H9 (cell line): ENCODE data around the gene APOL1. TPM values are rescaled to one million over a fixed set of nuclear protein-coding genes. Genes with fewer than 3 reads are reported as not detected.
"Not testable (repeated sequence)": the region's sequence is repeated elsewhere in the genome, so short reads cannot be mapped to it uniquely, and the experiment has no call there.

Experiments used
- DNase-seq: peaks from one replicate; pipeline ENCODE4 v3.0.0-alpha.2; 2017
- H2AFZ ChIP-seq: one replicate; pipeline ENCODE4 v1.6.1; 2013; ENCODE audit warnings: mild to moderate bottlenecking, low read length, control low read depth, moderate library complexity
- H2AK5ac ChIP-seq: 2 replicates; pipeline ENCODE4 v1.6.1; 2013; ENCODE audit warnings: low read length, control low read depth, mixed read lengths; ENCODE audit not compliant: insufficient read length
- H2BK120ac ChIP-seq: one replicate; pipeline ENCODE4 v1.6.1; 2013; ENCODE audit warnings: low read depth, mild to moderate bottlenecking, low read length, control low read depth, inconsistent platforms; ENCODE audit not compliant: poor library complexity, severe bottlenecking
- H2BK12ac ChIP-seq: 2 replicates; pipeline ENCODE4 v1.6.1; 2013; ENCODE audit warnings: low read length, control low read depth, mixed read lengths, low read depth; ENCODE audit not compliant: insufficient read length
- H2BK15ac ChIP-seq: 2 replicates; pipeline ENCODE4 v1.6.1; 2013; ENCODE audit warnings: low read depth, low read length, control low read depth
- H2BK20ac ChIP-seq: one replicate; pipeline ENCODE4 v1.6.1; 2013; ENCODE audit warnings: low read depth, mild to moderate bottlenecking, low read length, control low read depth, inconsistent platforms; ENCODE audit not compliant: poor library complexity, severe bottlenecking
- H2BK5ac ChIP-seq: 2 replicates; pipeline ENCODE4 v1.6.1; 2013; ENCODE audit warnings: low read length, control low read depth, mixed read lengths; ENCODE audit not compliant: insufficient read length
- H3K14ac ChIP-seq: 2 replicates; pipeline ENCODE4 v1.6.1; 2013; ENCODE audit warnings: low read length, control low read depth; ENCODE audit not compliant: insufficient read depth
- H3K18ac ChIP-seq: 2 replicates; pipeline ENCODE4 v1.6.1; 2013; ENCODE audit warnings: low read depth, mild to moderate bottlenecking, mixed read lengths, low read length, control low read depth; ENCODE audit not compliant: insufficient read length
- H3K23ac ChIP-seq: 2 replicates; pipeline ENCODE4 v1.6.1; 2013; ENCODE audit warnings: low read length, control low read depth, mixed read lengths, low read depth; ENCODE audit not compliant: insufficient read length
- H3K23me2 ChIP-seq: 2 replicates; pipeline ENCODE4 v1.6.1; 2013; ENCODE audit warnings: low read depth, mild to moderate bottlenecking, mixed read lengths, low read length, control low read depth; ENCODE audit not compliant: insufficient read length, poor library complexity, severe bottlenecking
- H3K27ac ChIP-seq: 2 replicates; pipeline ENCODE4 v1.5.1; 2013; ENCODE audit warnings: low read length, control low read depth, mixed read lengths, low read depth; ENCODE audit not compliant: insufficient read length
- H3K27me3 ChIP-seq: 2 replicates; pipeline ENCODE4 v1.6.1; 2013; ENCODE audit warnings: low read length, control low read depth, inconsistent platforms; ENCODE audit not compliant: insufficient read depth
- H3K4ac ChIP-seq: 2 replicates; pipeline ENCODE4 v1.6.1; 2013; ENCODE audit warnings: low read depth, mild to moderate bottlenecking, control low read depth, inconsistent platforms, low read length, moderate library complexity
- H3K4me1 ChIP-seq: 2 replicates; pipeline ENCODE4 v1.6.1; 2013; ENCODE audit warnings: low read length, control low read depth, inconsistent platforms; ENCODE audit not compliant: insufficient read depth
- H3K4me2 ChIP-seq: 2 replicates; pipeline ENCODE4 v1.6.1; 2013; ENCODE audit warnings: low read length, control low read depth, mixed read lengths; ENCODE audit not compliant: insufficient read length, insufficient read depth
- H3K56ac ChIP-seq: 2 replicates; pipeline ENCODE4 v1.6.1; 2013; ENCODE audit warnings: low read depth, mild to moderate bottlenecking, mixed read lengths, low read length, control low read depth; ENCODE audit not compliant: insufficient read length
- H3K79me1 ChIP-seq: 2 replicates; pipeline ENCODE4 v1.6.1; 2013; ENCODE audit warnings: low read depth, mild to moderate bottlenecking, moderate library complexity, low read length, control low read depth, inconsistent platforms; ENCODE audit not compliant: insufficient read depth, poor library complexity, severe bottlenecking
- H3K79me2 ChIP-seq: 2 replicates; pipeline ENCODE4 v1.6.1; 2013; ENCODE audit warnings: low read length, control low read depth, inconsistent platforms; ENCODE audit not compliant: insufficient read depth
- H3K9ac ChIP-seq: 2 replicates; pipeline ENCODE4 v1.6.1; 2013; ENCODE audit warnings: low read length, control low read depth, mixed read lengths; ENCODE audit not compliant: insufficient read length; ENCODE audit errors: extremely low read depth
- H3K9me3 ChIP-seq: one replicate; pipeline ENCODE4 v1.6.1; 2013; ENCODE audit warnings: low read depth, low read length, inconsistent platforms; ENCODE audit not compliant: control insufficient read depth
- H3T11ph ChIP-seq: one replicate; pipeline ENCODE4 v1.6.1; 2013; ENCODE audit warnings: mild to moderate bottlenecking, low read length, control low read depth, inconsistent platforms
- H4K20me1 ChIP-seq: one replicate; pipeline ENCODE4 v1.6.1; 2013; ENCODE audit not compliant: control insufficient read depth, insufficient read length, insufficient read depth
- H4K5ac ChIP-seq: 2 replicates; pipeline ENCODE4 v1.6.1; 2013; ENCODE audit warnings: low read depth, mild to moderate bottlenecking, mixed read lengths, low read length, control low read depth; ENCODE audit not compliant: insufficient read length
- H4K8ac ChIP-seq: replicated peaks from 2 replicates; pipeline ENCODE4 v1.6.1; 2013; ENCODE audit warnings: low read length, control low read depth, mixed read lengths, low read depth; ENCODE audit not compliant: insufficient read length
- H4K91ac ChIP-seq: 2 replicates; pipeline ENCODE4 v1.6.1; 2013; ENCODE audit warnings: low read depth, mild to moderate bottlenecking, moderate library complexity, mixed read lengths, low read length, control low read depth; ENCODE audit not compliant: insufficient read length
- H3K27ac Mint-ChIP-seq, 3 experiments: 2 replicates in 2 of 3; 3 replicates in 1 of 3; pipeline ENCODE4 v1.8.0; 2020 to 2021; ENCODE audit warnings: mixed read lengths in 3 of 3, mild to moderate bottlenecking in 1 of 3, moderate library complexity in 1 of 3
- H3K27me3 Mint-ChIP-seq: 2 replicates; pipeline ENCODE4 v1.8.0; 2021; ENCODE audit warnings: low read depth, mild to moderate bottlenecking, moderate library complexity, mixed read lengths
- H3K36me3 Mint-ChIP-seq, 3 experiments: 2 replicates in 2 of 3; 3 replicates in 1 of 3; pipeline ENCODE4 v1.8.0; 2020 to 2021; ENCODE audit warnings: low read depth in 3 of 3, mixed read lengths in 3 of 3; ENCODE audit not compliant: insufficient read depth in 1 of 3
- H3K4me1 Mint-ChIP-seq, 2 experiments: 2 replicates each; pipeline ENCODE4 v1.8.0; 2020; ENCODE audit warnings: mixed read lengths in 2 of 2
- H3K4me3 Mint-ChIP-seq, 2 experiments: 2 replicates in 1 of 2; 3 replicates in 1 of 2; pipeline ENCODE4 v1.8.0; 2020 to 2021; ENCODE audit warnings: mild to moderate bottlenecking in 2 of 2, mixed read lengths in 2 of 2, moderate library complexity in 1 of 2
- H3K9me3 Mint-ChIP-seq, 2 experiments: 2 replicates in 1 of 2; 3 replicates in 1 of 2; pipeline ENCODE4 v1.8.0; 2020; ENCODE audit warnings: mild to moderate bottlenecking in 2 of 2, mixed read lengths in 2 of 2, moderate library complexity in 1 of 2
- CTCF ChIP-seq: fragments of 200-600 bp; sonication (generic); conservative IDR thresholded peaks from 3 replicates; pipeline ENCODE4 v1.8.0; 2021; ENCODE audit warnings: antibody characterized with exemption, mild to moderate bottlenecking
- WGBS: extraction: QIAGEN DNeasy Blood & Tissue Kit; methylation state at CpG from one replicate; pipeline ENCODE4 v1.1.7; 2013; ENCODE audit warnings: missing lambda C conversion rate, low lambda C conversion rate, mixed read lengths; ENCODE audit not compliant: insufficient read length; ENCODE audit errors: extremely low coverage; 5-methylcytosine and 5-hydroxymethylcytosine counted together
- total RNA-seq: library from RNA; stranded (reverse); gene quantifications from 2 replicates; pipeline ENCODE4 v1.2.1, GENCODE V29; 2021

The APOL1 gene
- total RNA-seq, 1 experiment from 2014 or later: not detected

GRCh38 chr22:36249160-36249559, 3.8 kb upstream of the APOL1 start:
- H3K4me1 ChIP-seq: no peaks in the 10 kb centered on the region
- DNase-seq: no peak
- no peak overlapping the region for H2BK20ac ChIP-seq
- no peak for TF ChIP-seq CTCF
- H3K4me2 ChIP-seq: no peak overlapping the region
- H3K23me2 ChIP-seq: no peaks in the 10 kb centered on the region
- H3T11ph ChIP-seq: no peak overlapping the region
- no peak overlapping the region for H2AFZ ChIP-seq
- Mint-ChIP-seq H3K27ac (no peak overlapping the region), H3K4me3 (no peak overlapping the region), H3K27me3 (peaks cover 9% of the 10 kb centered on the region), H3K4me1 (peaks cover 26 to 28% of the 10 kb centered on the region in 2 experiments), H3K36me3 (peaks cover 5 to 16% (median 9%) of the 10 kb centered on the region in 3 experiments; a peak in 6 of 7 replicates), H3K9me3 (peaks cover 14 to 21% of the 10 kb centered on the region in 2 experiments)
- no peak overlapping the region for H4K5ac ChIP-seq
- no peak overlapping the region for H3K14ac ChIP-seq
- no peak overlapping the region for H2AK5ac ChIP-seq
- H3K18ac ChIP-seq: no peak overlapping the region
- no peak overlapping the region for H3K4ac ChIP-seq
- no peak overlapping the region for H3K9ac ChIP-seq
- no peaks in the 10 kb centered on the region for H4K20me1 ChIP-seq
- H4K91ac ChIP-seq: no peak overlapping the region
- no peak overlapping the region for H2BK15ac ChIP-seq
- no CpG with 5 or more reads among the region's 2 CpGs for WGBS
- no peak overlapping the region for H2BK120ac ChIP-seq
- no peak overlapping the region for H4K8ac ChIP-seq
- no peak overlapping the region for H3K27ac ChIP-seq
- no peak overlapping the region for H3K56ac ChIP-seq
- no peaks in the 10 kb centered on the region for H3K79me1 ChIP-seq
- H3K27me3 ChIP-seq: no peaks in the 10 kb centered on the region
- H2BK12ac ChIP-seq: no peak overlapping the region
- H3K79me2 ChIP-seq: no peaks in the 10 kb centered on the region
- H3K9me3 ChIP-seq: peaks cover 10% of the 10 kb centered on the region
- H2BK5ac ChIP-seq: no peak overlapping the region
- H3K23ac ChIP-seq: no peak overlapping the region

GRCh38 chr22:36250292-36250960, 2.5 kb upstream of the APOL1 start:
- not testable (repeated sequence) for H3K27ac ChIP-seq, H2BK20ac ChIP-seq, H3K4ac ChIP-seq, H4K91ac ChIP-seq, H2AK5ac ChIP-seq, H2AFZ ChIP-seq, H3K23ac ChIP-seq, H2BK120ac ChIP-seq, H4K5ac ChIP-seq, H3K27me3 ChIP-seq, H4K8ac ChIP-seq, H3K4me2 ChIP-seq, H3K9me3 ChIP-seq, H3K4me3 Mint-ChIP-seq, H3K9ac ChIP-seq, H3K14ac ChIP-seq, H3K56ac ChIP-seq, H3K18ac ChIP-seq, H3T11ph ChIP-seq, H4K20me1 ChIP-seq, H2BK12ac ChIP-seq, H3K27ac Mint-ChIP-seq, H3K79me2 ChIP-seq, H2BK5ac ChIP-seq, H3K27me3 Mint-ChIP-seq, H3K4me1 ChIP-seq, H3K23me2 ChIP-seq, H3K79me1 ChIP-seq, H2BK15ac ChIP-seq
- peaks cover 5 to 16% (median 9%) of the 10 kb centered on the region in 3 experiments; a peak in 6 of 7 replicates for H3K36me3 Mint-ChIP-seq
- peaks cover 30 to 31% of the 10 kb centered on the region in 2 experiments for H3K4me1 Mint-ChIP-seq
- peaks cover 14 to 21% of the 10 kb centered on the region in 2 experiments for H3K9me3 Mint-ChIP-seq
- WGBS: no CpG with 5 or more reads among the region's 24 CpGs
- DNase-seq: peak; percentile 12
